OCI-LY3 (cell line): ENCODE measurements around the gene HNRNPA1.
A peak's percentile ranks its signal among the peaks of the same experiment; 100 is the strongest.
"Not testable (repeated sequence)": the region's sequence is repeated elsewhere in the genome, so short reads cannot be mapped to it uniquely, and the experiment has no call there.

Experiments used
- H2AFZ ChIP-seq: fragments of 200-600, 300-600 bp; shearing (Covaris generic); 2 replicates; pipeline ENCODE4 v1.6.0; 2014; ENCODE audit warnings: antibody characterized with exemption, low read depth, low read length
- H3K27ac ChIP-seq: fragments of 200-600, 300-600 bp; sonication (generic); 2 replicates; pipeline ENCODE4 v1.5.1; 2014; ENCODE audit warnings: mild to moderate bottlenecking, low read length, moderate library complexity, mixed read lengths
- H3K27me3 ChIP-seq: fragments of 200-600, 300-600 bp; sonication (generic); 2 replicates; pipeline ENCODE4 v1.6.1; 2014; ENCODE audit warnings: low read depth, low read length, mixed read lengths
- H3K36me3 ChIP-seq: fragments of 200-600, 300-600 bp; sonication (generic); replicated peaks from 2 replicates; pipeline ENCODE3; 2014; ENCODE audit warnings: low read depth, low read length, mixed read lengths
- H3K4me1 ChIP-seq: fragments of 300-600, 200-600 bp; sonication (generic); 2 replicates; pipeline ENCODE4 v1.6.1; 2014; ENCODE audit warnings: low read length, mixed read lengths
- H3K4me2 ChIP-seq: fragments of 200-600, 300-600 bp; sonication (generic); 2 replicates; pipeline ENCODE4 v1.6.1; 2014; ENCODE audit warnings: low read length, mixed read lengths
- H3K4me3 ChIP-seq: fragments of 300-600, 200-600 bp; sonication (generic); 2 replicates; pipeline ENCODE4 v1.5.1; 2014; ENCODE audit warnings: antibody characterized with exemption, mild to moderate bottlenecking, low read length, moderate library complexity
- H3K79me2 ChIP-seq: fragments of 300-600, 200-600 bp; shearing (Covaris generic); 2 replicates; pipeline ENCODE4 v1.6.1; 2014; ENCODE audit warnings: mild to moderate bottlenecking, low read length, mixed read lengths
- H3K9ac ChIP-seq: fragments of 300-600, 200-600 bp; shearing (Covaris generic); 2 replicates; pipeline ENCODE4 v1.6.0; 2014; ENCODE audit warnings: mild to moderate bottlenecking, low read length, moderate library complexity
- H3K9me3 ChIP-seq: fragments of 200-600, 300-600 bp; shearing (Covaris generic); 2 replicates; pipeline ENCODE4 v1.6.1; 2014; ENCODE audit warnings: low read length, mixed read lengths; ENCODE audit not compliant: insufficient read depth
- H4K20me1 ChIP-seq: fragments of 200-600, 300-600 bp; sonication (generic); 2 replicates; pipeline ENCODE4 v1.6.1; 2016; ENCODE audit warnings: low read length, mixed read lengths; ENCODE audit not compliant: insufficient read depth
- CTCF ChIP-seq: fragments of 200-600, 300-600 bp; sonication (generic); IDR thresholded peaks from 2 replicates; pipeline ENCODE4 v1.5.1; 2014; ENCODE audit warnings: antibody characterized with exemption, low read length, low read depth
- EZH2phosphoT487 ChIP-seq: fragments of 200-600 bp; shearing (Covaris generic); IDR thresholded peaks from 2 replicates; pipeline ENCODE4 v1.6.1; 2018; ENCODE audit warnings: antibody characterized with exemption, mixed run types, low read depth

HNRNPA1 gene

GRCh38 chr12:54280468-54281260, at the start of gene HNRNPA1:
Gene HNRNPA1, plus strand, starts transcription at chr12:54280726. Its CDS starts 82 bp downstream, at chr12:54280808.
- TF ChIP-seq CTCF (no peak), EZH2phosphoT487 (no peak)
- peaks cover 78% of the 10 kb centered on the region for H3K79me2 ChIP-seq
- peak within 1 kb of the TSS; percentile 94 for H3K4me2 ChIP-seq
- peak within 1 kb of the TSS; percentile 93 for H3K4me3 ChIP-seq
- H3K27ac ChIP-seq: peak within 1 kb of the TSS; percentile 89
- peak within 1 kb of the TSS; percentile 99 for H3K9ac ChIP-seq
- H2AFZ ChIP-seq: peak within 1 kb of the TSS; percentile 64; the same call in 1 of the 2 replicates
- no peaks in the 10 kb centered on the region for H3K27me3 ChIP-seq
- peaks cover 37% of the 10 kb centered on the region for H4K20me1 ChIP-seq
- H3K36me3 ChIP-seq: peaks cover 67% of the 10 kb centered on the region
- peaks cover 53% of the 10 kb centered on the region for H3K4me1 ChIP-seq
- H3K9me3 ChIP-seq: no peaks in the 10 kb centered on the region

GRCh38 chr12:54231269-54231668, 49.3 kb upstream of the HNRNPA1 start:
- not testable (repeated sequence) for H2AFZ ChIP-seq, H3K9me3 ChIP-seq, H3K27ac ChIP-seq, H3K4me2 ChIP-seq, H3K4me3 ChIP-seq, H3K9ac ChIP-seq, H3K79me2 ChIP-seq, H3K27me3 ChIP-seq, H4K20me1 ChIP-seq
- H3K36me3 ChIP-seq: peaks cover 24% of the 10 kb centered on the region
- peaks cover 10% of the 10 kb centered on the region for H3K4me1 ChIP-seq

GRCh38 chr12:54232790-54233189, 47.7 kb upstream of the HNRNPA1 start:
- TF ChIP-seq CTCF (no peak), EZH2phosphoT487 (no peak)

GRCh38 chr12:54238531-54238930, 42.0 kb upstream of the HNRNPA1 start:
- H3K27me3 ChIP-seq: no peaks in the 10 kb centered on the region
- no peak overlapping the region for H3K9ac ChIP-seq

More at GRCh38 chr12:54232790-54233189, 47.7 kb upstream of the HNRNPA1 start:
- no peaks in the 10 kb centered on the region for H4K20me1 ChIP-seq
- peaks cover 32% of the 10 kb centered on the region for H3K36me3 ChIP-seq
- no peak overlapping the region for H2AFZ ChIP-seq
- H3K9me3 ChIP-seq: no peaks in the 10 kb centered on the region
- H3K27ac ChIP-seq: no peak overlapping the region
- H3K9ac ChIP-seq: no peak overlapping the region
- no peak overlapping the region for H3K4me3 ChIP-seq
- no peak overlapping the region for H3K4me2 ChIP-seq
- H3K79me2 ChIP-seq: no peaks in the 10 kb centered on the region
- H3K4me1 ChIP-seq: peaks cover 10% of the 10 kb centered on the region
- no peaks in the 10 kb centered on the region for H3K27me3 ChIP-seq

More at GRCh38 chr12:54238531-54238930, 42.0 kb upstream of the HNRNPA1 start:
- Histone ChIP-seq H3K27ac (no peak overlapping the region), H2AFZ (no peak overlapping the region), H3K79me2 (no peaks in the 10 kb centered on the region), H3K36me3 (peaks cover 47% of the 10 kb centered on the region), H3K9me3 (no peaks in the 10 kb centered on the region), H3K4me1 (peaks cover 16% of the 10 kb centered on the region), H3K4me2 (no peak overlapping the region), H3K4me3 (no peak overlapping the region), H4K20me1 (peaks cover 8% of the 10 kb centered on the region; the same call in 1 of the 2 replicates)
- TF ChIP-seq EZH2phosphoT487 (no peak), CTCF (no peak)
